GM12865 (cell line): ENCODE data around the gene ZFYVE19.

Source experiments
- DNase-seq: peaks from one replicate; pipeline ENCODE4 v3.0.0; 2010; ENCODE audit warnings: low read depth
- H3K4me3 ChIP-seq: 2 replicates; pipeline ENCODE4 v1.5.1; 2011; ENCODE audit warnings: mild to moderate bottlenecking, low read depth, low read length, control low read depth
- CTCF ChIP-seq: IDR thresholded peaks from 2 replicates; pipeline ENCODE4 v1.5.1; 2011; ENCODE audit warnings: low read length, control low read depth, low read depth, inconsistent platforms; ENCODE audit not compliant: insufficient read depth; ENCODE audit errors: missing control alignments

Gene ZFYVE19

DNA sequence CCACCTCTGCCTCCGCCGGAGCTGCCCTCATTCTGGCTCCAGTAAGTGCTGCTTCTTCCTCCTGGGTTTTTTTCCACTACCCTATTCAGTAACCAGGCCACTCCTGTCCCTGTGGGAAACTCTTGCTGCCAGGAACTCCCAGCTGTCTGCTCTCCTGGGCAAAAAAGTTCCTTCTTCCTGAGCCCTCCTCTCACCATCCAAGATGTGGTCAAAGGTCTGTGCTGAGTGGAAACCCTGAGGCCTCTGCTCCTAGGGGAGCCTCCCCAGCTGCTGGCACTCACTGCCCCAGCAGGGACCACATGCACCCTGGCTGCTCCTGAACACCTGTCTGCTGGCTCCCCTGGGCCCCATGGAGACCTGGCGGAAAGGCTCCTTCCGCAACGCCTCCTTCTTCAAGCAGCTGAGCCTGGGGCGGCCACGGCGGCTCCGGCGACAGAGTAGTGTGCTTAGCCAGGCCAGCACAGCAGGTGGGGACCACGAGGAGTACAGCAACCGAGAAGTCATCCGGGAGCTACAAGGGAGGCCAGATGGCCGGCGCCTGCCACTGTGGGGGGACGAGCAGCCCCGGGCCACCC is 36.7 kb upstream of the ZFYVE19 start:
- H3K4me3 ChIP-seq, result no peak overlapping the region
- DNase-seq, result no peak

GRCh38 chr15:40771242-40771641 is 35.6 kb upstream of the ZFYVE19 start:
- H3K4me3 ChIP-seq, result no peak overlapping the region
- DNase-seq, result no peak
- no peak for TF ChIP-seq CTCF

More for the DNA sequence above, 36.7 kb upstream of the ZFYVE19 start:
- no peak for TF ChIP-seq CTCF

- TF ChIP-seq CTCF, result no peak
- no peak for DNase-seq
- no peak overlapping the region for H3K4me3 ChIP-seq
Measured at GRCh38 chr15:40772014-40772413, 34.9 kb upstream of the ZFYVE19 start.

DNA sequence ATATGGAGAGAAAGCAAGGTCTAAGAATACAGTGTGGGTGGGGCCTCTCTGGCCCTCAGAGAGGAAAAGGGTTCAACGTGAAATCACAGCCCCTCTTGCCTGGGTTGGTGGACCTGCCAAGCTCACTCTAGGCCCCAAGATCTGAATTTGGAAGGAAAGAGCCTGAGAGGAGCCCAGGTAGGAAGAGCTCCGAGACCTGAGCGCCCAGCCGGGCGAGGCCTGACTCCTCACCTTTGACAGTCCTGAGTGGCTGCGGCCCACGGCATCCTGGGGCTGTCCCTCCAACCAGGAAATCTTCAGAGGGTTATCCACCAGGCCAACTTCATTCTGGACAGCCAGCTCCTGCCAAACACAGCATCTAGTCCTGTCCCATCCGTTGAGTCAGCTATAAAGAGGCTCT is 33.4 kb upstream of the ZFYVE19 start:
- TF ChIP-seq CTCF, result no peak
- H3K4me3 ChIP-seq, result no peak overlapping the region
- DNase-seq, result no peak

DNA sequence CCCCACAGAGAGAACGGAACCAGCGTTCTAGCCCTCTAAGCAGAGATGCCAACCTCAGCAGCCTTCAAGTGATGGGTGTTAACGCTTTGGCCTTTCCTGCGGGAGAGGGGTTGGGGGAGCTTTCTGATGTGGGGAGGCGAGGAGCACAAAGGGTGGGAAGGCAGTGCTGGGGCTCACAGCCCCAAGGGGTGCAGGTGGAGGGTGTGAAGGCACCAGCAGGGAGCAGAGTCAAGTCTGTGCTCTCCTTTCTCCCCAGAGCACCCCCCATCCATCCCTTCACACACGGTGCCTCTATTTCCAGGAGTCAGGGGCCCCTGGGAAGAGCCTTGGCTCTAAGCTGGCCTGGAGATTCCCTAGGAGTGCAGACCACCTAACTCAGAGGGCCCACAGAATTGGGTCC is 33.0 kb upstream of the ZFYVE19 start:
- DNase-seq, result no peak
- no peak overlapping the region for H3K4me3 ChIP-seq
- TF ChIP-seq CTCF, result no peak

DNA sequence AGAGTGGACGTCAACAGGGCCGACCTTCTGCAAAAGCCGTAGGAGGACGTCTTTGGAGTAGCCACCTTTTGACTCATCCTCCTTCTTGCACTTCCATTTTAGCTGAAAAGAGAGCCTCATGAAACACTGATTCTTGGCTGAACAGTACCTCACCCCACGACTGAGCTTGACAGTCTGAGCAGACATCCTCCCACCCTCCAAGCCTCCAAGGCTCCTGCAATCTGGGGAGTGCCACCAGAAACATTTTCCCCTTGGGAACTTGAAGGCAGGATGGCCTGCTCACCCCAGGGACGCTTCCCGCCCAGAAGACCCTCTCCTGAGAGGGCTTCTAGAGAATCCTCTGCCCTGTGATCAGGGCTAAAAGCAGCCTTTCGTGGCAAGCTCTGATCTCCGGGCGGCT is 31.9 kb upstream of the ZFYVE19 start:
- no peak overlapping the region for H3K4me3 ChIP-seq
- no peak for TF ChIP-seq CTCF
- DNase-seq, result no peak
